GM19397 (cell line): Measurements from ENCODE around the gene BUD13.
"Not testable (repeated sequence)": the region's sequence is repeated elsewhere in the genome, so short reads cannot be mapped to it uniquely, and the experiment has no call there.

ENCODE experiments used
- ATAC-seq: cut with Tn5 transposase; IDR thresholded peaks from one replicate; pipeline ENCODE4 v1.9.1; 2021; ENCODE audit warnings: mild to moderate bottlenecking, moderate library complexity; ENCODE audit not compliant: unreplicated experiment

BUD13 gene

DNA sequence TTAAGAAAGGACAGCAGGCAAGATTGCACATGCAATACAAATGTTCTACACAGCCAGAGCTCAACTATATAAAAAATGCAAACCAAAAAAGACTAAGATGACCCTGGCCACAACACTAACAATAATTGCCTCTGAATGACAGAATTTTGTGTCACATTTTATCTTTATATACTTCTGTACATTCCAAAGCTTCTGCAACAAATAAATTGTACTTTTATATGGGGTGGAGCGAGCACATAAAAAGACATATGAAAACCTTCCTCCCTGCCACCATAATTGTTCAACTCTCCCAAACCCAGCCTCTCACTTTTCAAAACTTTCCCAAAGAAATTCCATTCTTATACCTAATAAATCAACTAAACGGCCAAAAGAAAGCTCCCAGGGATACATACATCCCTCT lies 10.7 kb downstream of the BUD13 start:
- no peak for ATAC-seq

DNA sequence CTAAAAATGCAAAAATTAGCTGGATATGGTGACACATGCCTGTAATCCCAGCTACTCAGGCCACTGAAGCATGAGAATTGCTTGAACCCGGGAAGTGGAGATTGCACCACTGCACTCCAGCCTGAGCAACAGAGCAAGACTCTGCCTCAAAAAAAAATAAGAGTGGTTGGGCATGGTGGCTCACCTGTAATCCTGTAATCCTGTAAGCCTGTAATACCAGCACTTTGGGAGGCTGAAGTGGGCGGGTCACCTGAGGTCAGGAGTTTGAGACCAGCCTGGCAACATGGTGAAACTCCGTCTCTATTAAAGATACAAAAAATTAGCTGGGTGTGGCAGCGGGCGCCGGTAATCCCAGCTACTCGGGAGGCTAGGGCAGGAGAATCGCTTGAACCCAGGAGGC lies 16.7 kb downstream of the BUD13 start:
- not testable (repeated sequence) for ATAC-seq

DNA sequence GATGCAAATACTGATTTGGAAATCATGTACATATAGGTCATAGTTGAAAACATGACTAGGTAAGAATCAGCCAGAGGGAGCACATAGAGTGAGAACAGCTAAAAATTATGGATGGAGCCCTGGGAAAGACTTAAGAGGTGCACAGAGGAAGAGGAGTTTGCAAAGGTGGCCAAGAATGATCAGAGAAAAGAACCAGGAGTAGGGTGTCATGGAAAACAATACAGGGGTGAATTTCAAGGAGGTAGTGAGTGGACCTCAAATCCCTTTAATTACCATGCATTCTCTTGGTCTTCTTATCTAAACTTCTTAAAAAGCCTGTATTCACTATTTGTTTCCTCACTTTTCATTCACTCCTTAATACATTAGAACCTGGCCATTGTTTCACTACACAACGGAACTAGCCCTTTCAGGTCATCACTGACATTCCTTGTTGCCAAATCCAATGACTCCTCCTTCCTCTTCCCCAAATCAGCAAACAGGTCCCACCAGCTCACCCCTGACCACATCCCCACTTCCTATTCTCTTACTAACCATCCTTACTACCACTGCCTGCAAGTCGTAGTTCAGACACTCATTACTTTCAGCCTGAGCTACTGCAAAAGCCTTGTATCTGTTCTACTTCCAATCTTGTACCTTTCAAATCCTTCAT lies 22.6 kb downstream of the BUD13 start:
- ATAC-seq, result no peak

DNA sequence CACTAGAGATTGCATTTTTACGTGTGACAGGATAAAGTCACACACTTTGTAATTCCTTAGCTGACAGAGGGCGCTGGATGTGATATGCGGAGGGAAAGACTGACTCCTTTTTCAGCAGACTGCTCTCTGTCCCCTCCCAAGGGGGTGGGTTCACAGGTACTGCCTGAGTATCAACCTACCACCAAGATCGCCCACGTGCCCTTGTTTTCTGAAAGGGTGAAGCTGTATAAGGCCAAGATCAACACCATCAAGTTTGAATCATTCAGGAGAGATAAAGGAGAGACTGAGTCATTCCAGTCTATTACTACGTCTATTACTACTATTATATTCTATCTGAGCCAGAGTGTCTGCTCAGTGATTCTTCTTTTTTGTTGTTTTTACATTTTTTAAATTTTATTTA lies 30.7 kb downstream of the BUD13 start:
- no peak for ATAC-seq

DNA sequence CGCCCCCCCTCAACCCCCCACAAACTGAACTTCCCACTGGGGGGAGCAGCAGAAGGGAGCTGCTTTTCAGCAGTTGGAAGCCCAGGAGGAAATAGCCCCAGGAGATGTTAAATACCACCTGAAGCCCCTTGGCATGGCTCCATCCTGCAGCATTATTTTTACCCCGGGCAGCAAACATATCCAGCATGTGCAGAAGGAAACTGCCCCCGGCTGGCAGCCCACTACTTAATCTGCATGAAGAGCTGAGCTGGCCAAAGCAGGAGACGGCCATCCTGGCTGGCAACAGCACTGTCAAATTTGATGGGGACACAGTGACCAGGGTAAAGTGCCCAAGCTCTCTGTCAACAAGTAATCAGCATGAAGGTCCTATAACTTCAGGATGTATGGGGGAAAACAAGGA lies 32.0 kb downstream of the BUD13 start:
- no peak for ATAC-seq

DNA sequence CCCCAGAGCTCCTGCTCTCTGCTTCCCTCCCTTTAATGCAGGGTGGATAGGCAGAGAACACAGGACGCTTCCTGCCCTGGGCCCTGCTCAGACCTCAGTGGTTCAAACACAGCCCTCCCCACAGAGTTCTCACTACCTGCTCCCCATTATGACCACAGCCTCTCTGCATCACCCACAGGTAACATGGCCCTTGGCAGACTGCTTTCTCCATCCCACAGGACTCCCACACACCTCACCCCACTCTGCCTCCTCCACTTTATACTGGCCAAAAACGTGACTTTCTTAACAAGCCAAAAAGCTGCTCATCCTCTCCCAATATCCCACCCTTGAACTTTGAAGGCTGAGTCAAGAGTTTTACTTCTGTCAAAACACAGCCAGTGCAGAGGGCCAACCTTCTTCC lies 33.8 kb downstream of the BUD13 start:
- no peak for ATAC-seq

DNA sequence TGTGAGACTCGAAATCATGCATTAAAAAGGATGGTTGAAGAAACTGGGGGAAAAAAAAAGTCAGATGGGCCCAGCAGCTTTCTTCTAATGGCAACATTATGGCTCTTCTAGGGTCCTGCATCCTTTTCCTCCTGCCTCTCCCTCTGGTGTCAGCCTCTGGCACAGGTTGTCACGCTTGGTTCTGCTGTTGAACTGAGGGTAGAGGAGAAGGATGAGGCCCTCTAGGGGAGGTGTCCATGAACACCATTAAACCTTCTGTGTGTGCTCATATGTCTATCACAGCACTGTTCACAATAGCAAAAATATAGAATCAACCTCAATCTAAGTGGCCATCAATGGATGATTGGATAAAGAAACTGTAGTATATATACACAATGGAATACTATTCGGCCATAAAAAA lies 36.0 kb downstream of the BUD13 start:
- ATAC-seq, result no peak

DNA sequence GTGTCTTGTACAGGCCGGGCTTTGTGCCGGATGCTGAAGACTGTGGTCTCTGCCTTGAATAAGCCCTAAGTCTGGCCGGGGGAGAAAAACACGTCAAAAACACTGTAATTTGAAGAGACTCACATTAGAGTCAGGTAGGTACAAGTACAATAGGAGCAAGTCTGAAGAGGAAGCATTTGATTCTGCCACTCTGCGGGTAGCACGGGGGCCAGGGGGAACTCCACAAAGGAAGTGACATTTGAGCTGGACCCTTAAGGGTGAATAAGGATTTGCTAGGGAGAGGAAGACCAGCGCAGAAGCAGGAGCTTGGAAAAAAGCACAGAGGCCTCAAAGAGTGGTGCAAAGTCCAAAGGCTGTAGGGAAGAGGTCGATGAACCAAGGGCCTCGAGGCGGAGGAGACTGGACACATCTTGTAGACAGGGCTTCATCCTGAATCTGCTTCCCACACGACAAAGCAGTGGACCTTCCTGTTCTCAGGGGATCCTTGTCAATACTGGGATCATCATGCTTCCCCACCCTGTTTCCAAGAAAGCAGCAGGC lies 38.7 kb downstream of the BUD13 start:
- no peak for ATAC-seq

DNA sequence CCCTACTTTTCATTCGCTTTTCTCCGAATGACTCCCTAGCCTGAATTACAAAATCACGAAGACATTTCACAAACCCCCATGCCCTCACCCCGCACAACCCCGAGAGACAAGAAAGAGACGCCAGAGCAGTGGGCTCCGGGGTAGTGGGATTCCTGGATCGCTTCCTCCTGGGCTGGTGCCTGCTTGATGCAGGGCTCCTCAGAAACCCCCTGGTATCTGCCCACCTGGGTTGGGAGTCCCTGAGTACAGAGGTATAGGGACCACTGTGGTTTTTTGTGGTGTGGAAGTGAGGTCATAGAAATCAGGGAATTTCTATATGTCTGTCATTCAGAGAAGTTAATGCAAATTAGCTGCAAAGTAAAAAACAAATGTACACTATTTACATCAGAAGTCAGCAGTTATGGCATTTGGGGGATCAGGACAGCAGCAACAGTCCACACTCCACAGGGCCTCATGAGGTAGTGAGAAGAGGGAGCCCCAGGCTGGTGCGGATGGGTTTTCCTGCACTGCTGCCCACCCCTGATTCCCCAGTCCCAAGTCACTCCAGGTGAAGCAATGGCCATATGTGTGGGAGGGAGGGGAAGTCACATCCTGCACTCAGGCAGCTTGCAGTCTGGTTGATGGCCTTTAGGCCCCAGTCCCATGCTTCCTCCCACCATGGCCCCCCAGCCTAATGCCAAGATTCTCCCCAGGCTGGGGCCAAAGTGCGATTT lies 39.6 kb downstream of the BUD13 start:
- no peak for ATAC-seq

DNA sequence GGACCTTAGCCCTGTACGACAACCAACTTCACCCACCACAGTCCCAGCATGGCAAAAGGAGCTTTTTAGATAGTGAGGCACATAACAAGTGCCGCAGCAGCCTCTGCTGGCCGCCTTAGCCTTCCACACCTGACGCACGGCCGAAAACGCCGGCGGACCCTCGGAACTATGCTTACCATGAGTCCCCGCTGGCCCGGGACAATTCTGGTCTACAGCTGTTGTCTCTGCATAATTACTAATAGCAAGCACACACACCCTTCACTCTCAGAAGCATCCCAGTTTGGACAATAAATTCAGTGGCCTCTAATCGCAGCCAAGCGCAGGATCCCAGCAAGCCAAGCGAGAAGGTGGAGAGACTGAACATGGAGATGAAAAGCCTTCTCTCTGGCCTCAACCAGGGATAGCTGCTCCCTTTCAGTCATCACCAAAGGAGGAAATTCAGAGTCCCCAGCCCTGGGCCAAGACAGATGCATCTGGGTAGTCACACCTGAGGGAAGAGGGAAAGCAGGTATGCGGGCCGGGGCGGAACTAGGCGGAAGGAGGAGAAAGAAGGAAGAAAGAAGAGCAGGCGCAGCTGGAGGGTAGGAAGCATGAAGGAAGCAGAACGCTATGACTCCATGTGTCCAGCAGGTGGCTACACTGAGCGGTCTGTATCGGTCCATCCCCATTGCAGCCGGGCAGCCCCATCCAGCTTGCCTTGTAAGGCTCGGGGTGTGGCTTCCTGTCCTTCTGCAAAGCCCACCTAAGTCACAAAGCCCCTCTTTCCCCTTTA lies 40.3 kb downstream of the BUD13 start:
- ATAC-seq, result peak; percentile 60

DNA sequence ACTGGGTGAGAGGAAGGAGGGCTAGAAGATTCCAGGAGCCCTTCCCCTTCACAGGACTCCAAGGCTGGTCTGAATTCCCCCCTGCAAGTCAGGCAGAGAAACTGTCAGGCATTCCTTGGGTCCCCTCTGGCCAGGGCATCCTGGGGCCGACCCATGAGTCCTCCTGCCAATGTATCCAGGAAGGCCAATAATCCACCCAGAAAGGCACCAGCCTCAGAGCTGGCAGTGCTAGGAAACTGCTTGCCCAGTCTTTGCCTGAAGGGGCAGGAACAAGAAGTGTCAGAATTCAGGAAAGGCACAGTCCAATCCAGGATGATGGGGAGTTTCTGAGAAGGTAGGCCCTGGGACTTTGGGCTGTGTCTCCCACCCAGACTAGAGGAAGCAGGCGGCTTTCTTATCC lies 41.0 kb downstream of the BUD13 start:
- no peak for ATAC-seq

DNA sequence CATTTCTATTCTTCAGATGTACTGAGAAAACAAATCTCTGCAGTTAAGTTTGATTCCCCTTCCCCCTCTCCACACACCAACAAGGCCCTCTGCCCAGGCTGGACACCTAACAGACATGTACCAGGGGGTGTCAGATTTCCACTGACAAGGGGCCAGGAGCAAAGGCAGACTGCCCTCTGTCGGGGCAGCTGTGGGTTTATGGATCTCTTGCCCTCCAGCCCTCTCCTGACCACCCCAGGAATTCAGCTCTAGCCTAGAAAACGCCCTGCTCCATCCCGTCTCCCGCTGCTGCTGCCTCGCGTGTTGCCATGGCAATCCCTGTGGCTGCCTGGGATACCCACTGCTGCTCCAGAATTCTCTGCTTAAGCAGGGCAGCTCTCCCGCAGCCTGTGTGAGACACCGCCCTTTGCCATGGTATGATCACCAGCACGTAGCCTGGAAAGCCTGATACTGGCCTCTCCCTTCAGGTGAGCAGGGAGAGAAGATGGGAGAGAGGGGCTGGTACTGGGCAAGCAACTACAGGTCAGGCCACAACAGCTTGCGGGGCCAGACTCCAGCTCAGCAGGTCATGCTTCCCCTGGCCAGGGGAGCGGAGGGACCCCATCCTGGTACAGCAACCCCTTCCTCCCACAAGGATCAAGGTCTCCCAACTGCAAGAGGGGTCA lies 41.6 kb downstream of the BUD13 start:
- no peak for ATAC-seq

DNA sequence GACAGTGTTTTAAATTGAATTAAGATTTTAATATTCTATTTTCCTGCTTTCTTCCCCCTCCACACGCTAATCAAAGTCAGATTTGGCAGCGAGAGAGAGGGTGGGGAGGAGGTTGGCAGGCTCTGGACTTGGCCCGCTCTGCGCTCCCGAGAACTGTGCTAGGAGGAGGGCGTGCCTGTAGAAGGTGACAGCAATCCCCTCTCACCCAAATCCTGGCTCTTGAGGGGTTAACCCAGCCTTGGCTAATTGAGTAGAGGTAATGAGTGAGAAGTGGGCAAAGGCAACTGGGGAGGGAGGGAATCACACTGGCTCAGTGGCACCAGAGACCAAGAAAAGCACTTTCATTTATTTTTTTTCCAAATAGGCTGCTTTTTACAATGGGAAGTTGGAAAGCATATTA lies 42.2 kb downstream of the BUD13 start:
- ATAC-seq, result no peak

DNA sequence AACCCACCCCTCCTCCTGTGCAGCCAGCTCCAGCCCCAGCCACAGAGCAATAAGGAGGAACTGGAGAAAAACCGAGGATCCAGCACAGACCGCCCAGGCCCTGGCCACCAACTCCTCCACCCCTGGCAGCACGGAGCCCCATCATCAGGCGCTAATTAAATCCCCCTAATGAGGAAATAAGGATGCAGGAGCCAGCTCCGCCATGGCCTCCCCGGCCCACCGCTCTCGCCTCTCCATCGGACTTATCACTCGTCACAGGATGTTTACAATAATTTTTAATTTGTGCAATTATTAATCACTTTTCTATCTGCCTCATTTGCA lies 42.6 kb downstream of the BUD13 start:
- ATAC-seq, result no peak

DNA sequence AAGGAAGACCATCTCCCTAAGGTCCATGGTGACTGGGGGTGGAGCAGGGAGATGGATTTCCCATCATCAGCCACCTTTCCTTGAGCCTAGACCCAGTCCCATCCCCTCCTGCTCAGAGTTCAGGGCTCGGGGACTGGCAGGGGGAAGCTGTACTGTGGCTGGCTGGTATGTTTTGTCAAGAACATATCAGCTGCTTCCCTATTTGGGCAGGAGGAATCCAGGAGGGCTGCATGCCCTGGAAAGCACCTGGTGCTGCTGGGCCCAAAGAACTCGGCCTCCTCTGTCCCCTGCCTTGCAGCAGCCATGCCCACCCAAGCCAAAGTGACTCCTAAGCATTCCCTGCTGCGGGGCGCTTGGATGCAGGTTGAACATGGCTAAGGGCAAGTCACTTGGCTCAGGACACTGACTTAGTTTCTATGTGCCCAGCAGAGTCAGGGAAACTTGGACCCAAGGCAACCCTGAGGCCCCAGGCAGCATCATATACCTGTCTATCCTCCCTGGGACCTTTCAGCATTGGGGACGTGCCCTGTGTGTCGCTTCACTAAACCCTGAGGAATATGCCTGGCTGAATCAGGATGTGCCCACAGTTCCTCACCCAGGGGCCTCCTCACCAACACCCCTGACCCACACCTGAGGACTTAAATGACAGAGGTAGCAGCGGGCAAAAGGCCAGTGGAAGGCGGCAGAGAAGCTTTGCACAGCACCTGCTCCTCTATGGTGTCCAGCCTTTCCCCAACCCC lies 43.1 kb downstream of the BUD13 start:
- no peak for ATAC-seq

DNA sequence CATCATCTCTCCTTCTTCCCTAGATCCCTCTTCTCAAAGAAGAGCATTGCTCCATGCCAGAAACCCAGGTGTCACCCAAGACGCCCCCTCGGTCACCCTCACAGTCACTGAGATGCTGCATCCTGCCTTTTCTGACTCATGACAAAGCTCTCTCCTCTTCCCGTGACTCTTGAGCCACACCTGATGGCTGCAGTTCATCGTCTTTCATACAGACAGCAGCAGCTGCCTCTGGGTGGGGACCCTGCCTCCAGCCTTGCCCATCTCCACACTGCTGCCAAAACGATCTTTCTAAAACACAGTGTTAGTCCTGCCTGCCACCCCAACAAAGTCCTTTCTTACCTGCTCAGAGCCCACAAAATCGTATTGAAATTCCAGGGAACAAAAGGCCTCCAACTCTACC lies 44.8 kb downstream of the BUD13 start:
- no peak for ATAC-seq

DNA sequence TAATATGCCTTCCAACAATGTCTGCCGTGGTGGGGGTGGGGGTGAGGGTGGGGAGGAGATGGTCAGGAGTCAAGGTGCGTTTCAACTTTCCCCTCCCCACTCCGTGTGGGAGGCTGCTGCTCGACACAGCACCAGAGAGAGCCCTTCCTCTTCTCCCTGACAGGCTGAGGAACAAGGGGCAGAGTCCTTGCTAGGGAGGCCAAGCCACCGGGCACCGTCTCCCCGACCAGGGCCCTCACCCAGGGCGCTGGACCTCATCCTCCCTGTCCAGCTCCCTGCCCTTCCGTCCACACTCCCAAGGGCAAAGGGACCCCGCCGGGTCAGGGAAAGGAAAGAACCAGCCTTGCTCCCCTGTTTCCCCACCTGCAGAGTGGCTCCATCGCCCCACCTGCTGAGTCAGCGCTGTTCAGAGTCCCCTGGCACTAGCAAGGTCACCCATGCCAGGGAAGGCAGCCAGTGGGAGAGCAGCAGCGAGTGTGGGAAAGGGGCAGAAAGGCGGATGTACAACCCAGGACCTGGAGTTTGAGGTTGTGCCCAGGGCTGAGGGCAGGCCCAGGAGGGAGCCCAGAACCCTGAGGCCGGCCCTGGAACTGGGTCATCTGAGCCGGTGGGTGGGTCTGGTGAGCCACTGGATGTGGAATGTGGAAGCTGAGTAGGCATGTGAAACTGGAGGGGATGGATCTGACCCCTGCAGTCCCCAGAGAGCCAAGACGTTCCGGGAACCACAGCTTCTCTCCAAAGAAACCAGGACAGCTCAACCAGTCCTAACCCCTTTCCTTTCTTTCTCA lies 47.2 kb downstream of the BUD13 start:
- no peak for ATAC-seq

DNA sequence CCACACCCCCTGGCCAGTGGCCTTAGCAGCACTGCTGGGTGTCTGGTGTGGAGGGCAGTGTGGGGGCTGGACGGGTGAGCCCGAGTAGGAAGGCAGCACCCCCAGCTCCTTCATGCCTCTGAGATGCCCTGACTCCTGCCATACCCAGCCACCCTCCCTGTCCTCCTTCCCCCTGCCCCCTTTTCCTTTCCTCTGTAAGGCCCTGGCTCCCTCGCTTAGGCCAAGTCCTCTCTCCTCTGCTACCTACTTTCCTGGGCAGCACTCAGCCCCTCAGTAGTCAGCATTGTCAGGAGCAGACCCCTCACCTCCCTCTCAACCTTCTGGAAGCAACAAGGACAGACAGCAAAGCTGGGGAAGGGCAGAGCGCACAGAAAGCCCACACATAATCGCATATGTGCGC lies 48.0 kb downstream of the BUD13 start:
- no peak for ATAC-seq

DNA sequence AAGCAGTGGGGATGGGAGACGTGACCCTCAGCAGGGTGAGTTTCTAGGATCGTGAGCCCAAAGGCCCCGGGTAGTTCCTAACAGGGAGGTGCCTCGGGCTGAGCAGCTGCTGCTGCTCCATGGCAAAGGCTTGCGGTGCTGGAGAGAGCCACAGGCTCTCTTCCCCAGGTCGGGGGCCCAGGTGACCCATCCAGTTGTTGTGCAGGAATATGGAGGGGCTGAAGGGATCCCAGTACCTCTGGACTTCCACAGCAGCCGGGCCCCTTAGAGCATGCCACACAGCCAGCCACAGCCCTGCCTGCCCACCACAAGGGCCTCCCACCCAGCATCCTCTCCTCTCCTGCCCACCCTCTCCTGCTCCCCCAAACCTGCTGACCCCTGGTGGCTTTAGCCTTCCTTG lies 49.3 kb downstream of the BUD13 start:
- no peak for ATAC-seq

DNA sequence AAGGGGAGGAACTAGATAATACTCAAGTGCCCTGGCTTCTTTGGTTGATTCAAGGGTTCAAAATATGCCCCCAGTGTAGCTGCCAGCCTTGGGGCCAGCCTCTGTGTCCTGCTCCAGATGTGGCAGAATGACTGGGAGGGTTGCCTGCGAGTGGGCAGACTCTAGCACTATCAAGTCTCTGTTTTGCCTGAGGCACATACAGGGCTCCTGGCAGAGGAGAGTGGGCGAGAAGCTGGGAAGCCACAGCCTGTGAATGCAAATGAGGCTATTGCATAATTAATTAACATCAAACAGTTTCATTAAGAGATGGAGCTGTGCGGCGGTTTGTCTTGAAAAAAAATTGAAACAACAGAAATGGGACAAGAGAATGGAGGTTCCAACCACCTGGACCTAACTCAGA lies 50.8 kb downstream of the BUD13 start:
- no peak for ATAC-seq
